GM13977 (cell line): ENCODE data around the gene KCNMB1.

ENCODE experiments used
- DNase-seq: peaks from one replicate; pipeline ENCODE4 v3.0.0; 2012; ENCODE audit warnings: low spot score
- CTCF ChIP-seq: IDR thresholded peaks from 2 replicates; pipeline ENCODE4 v1.5.1; 2012; ENCODE audit warnings: mild to moderate bottlenecking, control low read depth; ENCODE audit not compliant: insufficient read depth; ENCODE audit errors: extremely low read depth, missing control alignments
- in situ Hi-C: fragments of 300-500 bp; cut with MboI; formaldehyde crosslinking; loops from one replicate; pipeline ENCODE4 v1.12.0; 2022; ENCODE audit warnings: low sequenced_read_pairs, low pct_unique_long_range_greater_than_20kb, mixed read lengths, inconsistent platforms; ENCODE audit not compliant: unreplicated experiment

The KCNMB1 gene

GRCh38 chr5:170431571-170431970 is 42.4 kb upstream of the KCNMB1 start:
- in situ Hi-C loops, result no loop called here
- no peak for DNase-seq
- TF ChIP-seq CTCF, result no peak

DNA sequence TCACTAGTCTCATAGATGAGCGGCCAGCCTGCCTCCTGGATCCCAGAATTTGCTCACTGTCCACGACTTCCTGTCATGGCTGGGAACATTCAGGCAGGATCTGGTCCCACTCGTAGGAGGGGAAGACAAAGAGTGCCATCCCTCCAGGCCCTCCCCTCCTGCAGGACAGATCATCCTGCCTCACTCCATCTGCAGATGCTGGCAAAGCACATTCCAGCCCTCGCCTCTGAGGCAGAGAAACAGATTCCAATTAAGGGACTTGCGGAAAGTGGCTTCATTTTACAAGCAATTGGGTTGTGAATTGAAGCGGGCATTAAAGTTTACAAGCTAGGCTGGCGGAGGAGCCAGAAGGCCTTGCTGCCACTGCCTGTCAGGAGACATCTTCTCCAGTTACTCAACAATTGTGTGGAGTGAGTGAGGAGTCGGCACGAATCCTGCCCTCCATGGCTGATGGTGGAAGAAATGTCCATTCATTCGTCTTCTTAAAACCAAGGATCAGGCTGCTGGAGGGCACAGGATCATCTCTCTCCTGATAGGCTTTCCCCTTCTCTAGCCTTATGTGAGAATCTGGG is 41.8 kb upstream of the KCNMB1 start:
- in situ Hi-C loops, result no loop called here
- no peak for TF ChIP-seq CTCF
- no peak for DNase-seq

DNA sequence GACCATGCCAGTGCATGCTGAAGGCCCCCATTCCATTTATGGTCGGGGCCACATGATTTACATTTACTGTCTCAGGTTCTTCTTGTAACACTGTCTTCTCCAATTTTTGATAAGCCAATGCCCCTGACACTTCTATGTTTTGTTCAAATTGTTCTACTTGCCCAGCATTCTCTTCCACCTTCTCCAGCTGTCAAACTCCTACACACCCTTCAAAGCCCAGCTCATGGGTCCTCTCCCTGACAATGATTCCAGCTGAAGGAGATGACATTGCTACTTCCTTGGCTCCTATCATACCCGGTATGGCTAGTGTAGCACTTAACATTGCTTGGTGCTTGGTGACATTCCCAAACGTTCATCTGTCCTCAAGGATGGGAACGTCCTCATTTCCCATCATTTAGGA is 41.1 kb upstream of the KCNMB1 start:
- no peak for TF ChIP-seq CTCF
- in situ Hi-C loops, result no loop called here
- DNase-seq, result no peak

DNA sequence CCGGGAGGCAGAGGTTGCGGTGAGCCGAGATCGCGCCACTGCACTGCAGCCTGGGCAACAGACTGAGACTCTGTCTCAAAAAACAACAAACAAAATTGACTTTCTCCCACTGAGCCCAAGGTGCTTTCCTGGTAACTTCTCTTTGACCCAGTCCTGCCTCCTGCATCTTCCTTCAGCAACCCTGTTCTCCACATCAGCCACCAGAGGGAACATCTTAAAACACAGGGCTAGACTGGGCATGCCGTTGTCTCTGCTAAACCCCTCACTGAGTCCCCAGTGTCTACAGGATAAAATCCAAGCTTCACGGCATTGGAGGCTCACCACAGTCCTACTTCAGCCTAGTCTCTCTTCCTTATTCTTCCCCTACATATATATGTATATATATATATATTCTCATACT is 39.8 kb upstream of the KCNMB1 start:
- in situ Hi-C loops, result loop anchor here (10.0 kb wide), 1 partner anchor 204 kb away; no protein-coding TSS in a partner anchor
- no peak for TF ChIP-seq CTCF
- no peak for DNase-seq

GRCh38 chr5:170427672-170428236 is 38.6 kb upstream of the KCNMB1 start:
- no peak for DNase-seq
- in situ Hi-C loops, result loop anchor here (10.0 kb wide), 1 partner anchor 203 kb away; no protein-coding TSS in a partner anchor
- TF ChIP-seq CTCF, result no peak

DNA sequence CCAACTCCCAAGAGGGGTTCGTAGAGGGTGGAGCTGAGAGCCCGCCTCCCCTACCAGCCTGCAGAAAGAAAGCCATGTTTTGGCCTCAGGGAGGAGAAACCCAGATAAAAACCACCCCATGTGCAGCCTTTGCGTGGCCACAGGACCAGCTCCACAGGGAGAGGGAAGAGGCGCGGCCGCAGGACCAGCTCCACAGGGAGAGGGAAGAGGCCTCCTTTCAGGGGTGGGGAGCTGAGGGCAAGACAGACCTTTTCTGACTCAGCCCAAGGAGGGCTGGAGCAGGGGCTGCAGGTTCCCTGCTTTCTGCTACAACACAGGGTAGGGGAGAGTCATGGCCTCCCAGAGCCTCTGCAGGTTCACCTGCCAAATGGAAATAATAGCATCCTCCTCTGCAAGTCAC is 37.6 kb upstream of the KCNMB1 start:
- in situ Hi-C loops, result loop anchor here (10.0 kb wide), 1 partner anchor 202 kb away; no protein-coding TSS in a partner anchor
- TF ChIP-seq CTCF, result no peak
- no peak for DNase-seq
